ENCODE results near the gene ARF1. TPM values are rescaled to one million over a fixed set of nuclear protein-coding genes. Genes with fewer than 3 reads are reported as not detected.

ARF1 gene
- total and polyA plus RNA-seq, 2 of the 13 experiments (the other 11 are each of a cell fraction or from before 2014, with no cell fraction given) = 186 to 327 TPM

GRCh38 chr1:228059634-228060457 is 22.7 kb upstream of the ARF1 start:
- H3K27me3 ChIP-seq (ENCODE audit: control insufficient read depth in 1 of 2, insufficient read depth in 2 of 2, low read length in 2 of 2) = peaks cover 8 to 30% of the 10 kb centered on the region in 2 experiments; a peak in 4 of 5 replicates
- no peak for FAIRE-seq
- DNase-seq (ENCODE audit: low spot score) = no peak
- H4K20me1 ChIP-seq (ENCODE audit: insufficient read depth, low read length) = no peaks in the 10 kb centered on the region
- in situ Hi-C loops (cut with HindIII; ENCODE audit: extremely low pct_ligation_motif_present, low pct_unique_long_range_greater_than_20kb) (no loop called here), intact Hi-C loops (cut with micrococcal nuclease; ENCODE audit: unreplicated experiment) (no loop called here)
- no peak overlapping the region for H3K9ac ChIP-seq (ENCODE audit: insufficient read depth, low read depth, low read length)
- no peaks in the 10 kb centered on the region for H3K4me1 ChIP-seq (ENCODE audit: insufficient read depth, low read length)
- H3K4me2 ChIP-seq (ENCODE audit: low read depth, low read length) = no peak overlapping the region
- no peak overlapping the region for H3K4me3 ChIP-seq (replicated peaks in 1 of 3; ENCODE audit: insufficient read depth in 1 of 3, low read depth in 2 of 3, low read length in 3 of 3)
- no peak overlapping the region for H2AFZ ChIP-seq (ENCODE audit: low read length)
- H3K79me2 ChIP-seq (ENCODE audit: insufficient read depth, low read length) = no peaks in the 10 kb centered on the region
- no TSS peak for BruUV-seq (replicated peaks)
- TF ChIP-seq AHR (CRISPR knock-in tag; IDR thresholded peaks at IDR 0.05) = no peak
- no peak for TF ChIP-seq SRF (IDR thresholded peaks at IDR 0.05; ENCODE audit: low read depth, low read length)
- no peak for TF ChIP-seq ZFYVE20 (CRISPR knock-in tag; IDR thresholded peaks at IDR 0.05; ENCODE audit: borderline replicate concordance, low read depth)
- TF ChIP-seq MTA1 (CRISPR knock-in tag; IDR thresholded peaks at IDR 0.05; ENCODE audit: borderline replicate concordance) = no peak
- no peak for TF ChIP-seq ZNF280D (CRISPR knock-in tag; IDR thresholded peaks at IDR 0.05)
- no peak for TF ChIP-seq ZNF430 (CRISPR knock-in tag; IDR thresholded peaks at IDR 0.05)
- TF ChIP-seq SSRP1 (CRISPR knock-in tag; IDR thresholded peaks at IDR 0.05) = no peak
- no peak for TF ChIP-seq CREB1 (IDR thresholded peaks at IDR 0.05)
- TF ChIP-seq CREB1 (CRISPR knock-in tag; IDR thresholded peaks at IDR 0.05) = no peak
- 0 out of 3 replicates have a peak, but pooled peaks have one; percentile 13 for ATAC-seq
- no peaks in the 10 kb centered on the region for H3K9me3 ChIP-seq (ENCODE audit: low read length)
- no peaks in the 10 kb centered on the region for H3K36me3 ChIP-seq (replicated peaks in 1 of 2; ENCODE audit: control insufficient read depth in 1 of 2, insufficient read depth in 2 of 2, low read length in 2 of 2)
- 27% methylated on average over 3 of the region's 33 CpGs for WGBS (ENCODE audit: low lambda C conversion rate)
- no peak overlapping the region for H3K27ac ChIP-seq (ENCODE audit: extremely low read length, insufficient read depth, low read length)
- POLR2A ChIA-PET = no interaction called here
- CTCF ChIA-PET (ENCODE audit: low intra/inter-chr PET ratio, low total read pairs) = no interaction called here
